ENCODE data around the gene PPP3CB.

DNA sequence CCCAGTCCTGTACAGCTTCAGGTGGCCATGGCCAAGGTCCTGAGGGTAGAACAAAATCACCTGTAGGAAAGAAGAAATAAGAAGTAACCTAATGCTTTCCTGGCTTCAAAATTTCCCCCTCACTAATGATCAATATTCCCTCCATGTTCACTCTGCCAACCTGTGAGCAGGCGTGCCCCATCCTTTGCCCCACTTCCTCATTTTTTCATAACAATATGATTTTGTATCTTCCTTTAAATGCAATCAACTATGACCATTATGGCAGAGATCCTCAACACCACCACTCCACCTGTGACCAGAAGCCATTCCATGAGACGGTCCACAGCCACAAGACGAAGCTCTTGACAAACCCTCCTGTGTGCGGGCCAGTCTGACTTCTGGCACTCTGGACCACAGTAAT is 69.5 kb downstream of the PPP3CB start:
- TF ChIP-seq ZBTB49 (tag by site-specific recombination; IDR thresholded peaks at IDR 0.05; ENCODE audit: low read depth) = no peak
- no peak for TF ChIP-seq ZNF473 (tag by site-specific recombination; IDR thresholded peaks at IDR 0.05)
- TF ChIP-seq YY1 (tag by site-specific recombination; IDR thresholded peaks at IDR 0.05) = no peak
- TF ChIP-seq ZFP41 (tag by site-specific recombination; IDR thresholded peaks at IDR 0.05; ENCODE audit: borderline replicate concordance) = no peak
- no peak for TF ChIP-seq KLF1 (tag by site-specific recombination; IDR thresholded peaks at IDR 0.05)
- no peak for TF ChIP-seq ZNF670 (tag by site-specific recombination; IDR thresholded peaks at IDR 0.05; ENCODE audit: low read depth)

All from HEK293 (cell line).